Trophoblast cell (in vitro differentiated cells and primary cell): ENCODE measurements around the gene ALKBH4.
"Not testable (repeated sequence)": the region's sequence is repeated elsewhere in the genome, so short reads cannot be mapped to it uniquely, and the experiment has no call there.

Experiments
- DNase-seq, 2 donors: peaks; one replicate each; pipeline ENCODE4 v3.0.0-alpha.2; 2016
- H2AFZ ChIP-seq: 2 replicates; pipeline ENCODE4 v1.6.1; 2013; ENCODE audit warnings: low read length, moderate library complexity, mild to moderate bottlenecking; ENCODE audit not compliant: insufficient read depth, poor library complexity
- H2AK5ac ChIP-seq: 2 replicates; pipeline ENCODE4 v1.6.1; 2013; ENCODE audit warnings: mild to moderate bottlenecking, low read length
- H2BK120ac ChIP-seq: 2 replicates; pipeline ENCODE4 v1.6.1; 2013; ENCODE audit warnings: low read length, mild to moderate bottlenecking, moderate library complexity; ENCODE audit not compliant: insufficient read depth, poor library complexity
- H2BK12ac ChIP-seq: 2 replicates; pipeline ENCODE4 v1.6.1; 2013; ENCODE audit warnings: mild to moderate bottlenecking, low read length, moderate library complexity
- H2BK5ac ChIP-seq: 2 replicates; pipeline ENCODE4 v1.6.1; 2013; ENCODE audit warnings: low read length, low read depth, moderate library complexity, mild to moderate bottlenecking; ENCODE audit not compliant: poor library complexity
- H3K14ac ChIP-seq: 2 replicates; pipeline ENCODE4 v1.6.1; 2013; ENCODE audit warnings: mild to moderate bottlenecking, low read length
- H3K18ac ChIP-seq: 2 replicates; pipeline ENCODE4 v1.6.1; 2013; ENCODE audit warnings: mild to moderate bottlenecking, low read length
- H3K23ac ChIP-seq: 2 replicates; pipeline ENCODE4 v1.6.1; 2013; ENCODE audit warnings: low read length
- H3K27ac ChIP-seq: 2 replicates; pipeline ENCODE4 v1.5.1; 2013; ENCODE audit warnings: low read depth, mild to moderate bottlenecking, inconsistent platforms, low read length, moderate library complexity
- H3K27me3 ChIP-seq: 2 replicates; pipeline ENCODE4 v1.6.1; 2013; ENCODE audit warnings: inconsistent platforms, mild to moderate bottlenecking, low read length, moderate library complexity; ENCODE audit not compliant: insufficient read depth
- H3K36me3 ChIP-seq, 2 experiments: 1 replicate in 1 of 2; 2 replicates in 1 of 2; pipeline ENCODE4 v1.6.1; 2013; ENCODE audit warnings: low read length in 2 of 2, mild to moderate bottlenecking in 2 of 2, moderate library complexity in 1 of 2; ENCODE audit not compliant: insufficient read depth in 2 of 2, control insufficient read depth in 1 of 2
- H3K4ac ChIP-seq: 2 replicates; pipeline ENCODE4 v1.6.1; 2013; ENCODE audit warnings: low read depth, mild to moderate bottlenecking, low read length, moderate library complexity
- H3K4me1 ChIP-seq, 2 experiments: 1 replicate in 1 of 2; 2 replicates in 1 of 2; pipeline ENCODE4 v1.6.1; 2013; ENCODE audit warnings: low read length in 2 of 2, mild to moderate bottlenecking in 2 of 2, moderate library complexity in 1 of 2; ENCODE audit not compliant: insufficient read depth in 2 of 2, control insufficient read depth in 1 of 2
- H3K4me2 ChIP-seq: 2 replicates; pipeline ENCODE4 v1.6.1; 2013; ENCODE audit warnings: inconsistent platforms, mild to moderate bottlenecking, low read length, moderate library complexity
- H3K4me3 ChIP-seq: 2 replicates; pipeline ENCODE4 v1.5.1; 2013; ENCODE audit warnings: mild to moderate bottlenecking, low read depth, low read length, inconsistent platforms
- H3K79me1 ChIP-seq: one replicate; pipeline ENCODE4 v1.6.1; 2013; ENCODE audit warnings: low read length
- H3K79me2 ChIP-seq: 2 replicates; pipeline ENCODE4 v1.6.1; 2013; ENCODE audit warnings: low read length, mild to moderate bottlenecking; ENCODE audit not compliant: control insufficient read depth, insufficient read depth, poor library complexity
- H3K9ac ChIP-seq: 2 replicates; pipeline ENCODE4 v1.6.1; 2013; ENCODE audit warnings: mild to moderate bottlenecking, low read length
- H3K9me3 ChIP-seq: 2 replicates; pipeline ENCODE4 v1.6.1; 2013; ENCODE audit warnings: low read depth, mild to moderate bottlenecking, control low read depth, inconsistent platforms, low read length; ENCODE audit not compliant: insufficient read depth
- H4K12ac ChIP-seq: 2 replicates; pipeline ENCODE4 v1.6.1; 2013; ENCODE audit warnings: low read depth, mild to moderate bottlenecking, low read length, moderate library complexity
- H4K8ac ChIP-seq: 2 replicates; pipeline ENCODE4 v1.6.1; 2013; ENCODE audit warnings: low read depth, mild to moderate bottlenecking, low read length, moderate library complexity
- H4K91ac ChIP-seq: one replicate; pipeline ENCODE4 v1.6.1; 2013; ENCODE audit warnings: low read depth, mild to moderate bottlenecking, low read length, moderate library complexity
- WGBS: extraction: QIAGEN DNeasy Blood & Tissue Kit; methylation state at CpG from one replicate; pipeline ENCODE4 v1.1.7; 2013; ENCODE audit warnings: missing lambda C conversion rate; ENCODE audit not compliant: insufficient read length, insufficient coverage; ENCODE audit errors: extremely low coverage; 5-methylcytosine and 5-hydroxymethylcytosine counted together

ALKBH4 gene

GRCh38 chr7:102497308-102497707 lies 32.6 kb upstream of the ALKBH4 start:
- H3K9ac ChIP-seq, result not testable (repeated sequence)

DNA sequence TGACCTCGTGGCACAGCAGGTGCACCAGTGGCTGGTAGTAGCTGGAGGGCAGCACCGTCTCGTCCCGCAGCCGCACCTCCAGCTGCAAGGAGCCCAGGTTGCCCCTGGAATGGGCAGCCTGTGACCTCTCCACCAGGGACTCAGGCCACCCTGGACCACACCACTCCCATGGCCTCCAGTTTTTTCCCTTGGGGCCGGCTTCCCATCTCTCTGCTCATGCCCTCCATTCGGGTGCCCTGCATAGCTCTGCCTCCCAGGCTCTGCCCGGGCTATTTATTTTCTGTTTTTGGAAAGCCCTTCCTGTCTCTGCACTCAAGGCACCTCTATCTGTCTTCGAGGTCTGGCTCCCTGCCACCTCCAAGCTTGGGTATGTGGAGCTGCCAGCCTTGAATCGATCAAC lies 32.2 kb upstream of the ALKBH4 start:
- not testable (repeated sequence) for H3K4me3 ChIP-seq, H4K12ac ChIP-seq, H2BK120ac ChIP-seq, DNase-seq, H3K4ac ChIP-seq, H3K9me3 ChIP-seq, H3K4me1 ChIP-seq, H3K23ac ChIP-seq, H3K27me3 ChIP-seq, H2BK12ac ChIP-seq, H3K36me3 ChIP-seq, H3K27ac ChIP-seq, H3K79me2 ChIP-seq, H3K9ac ChIP-seq, H3K18ac ChIP-seq, H3K14ac ChIP-seq, H2AFZ ChIP-seq, H4K8ac ChIP-seq, H3K4me2 ChIP-seq, H2BK5ac ChIP-seq, H4K91ac ChIP-seq, H3K79me1 ChIP-seq, H2AK5ac ChIP-seq
- no CpG with 5 or more reads among the region's 10 CpGs for WGBS

More at GRCh38 chr7:102497308-102497707, 32.6 kb upstream of the ALKBH4 start:
- not testable (repeated sequence) for H3K27ac ChIP-seq, H3K36me3 ChIP-seq, H3K18ac ChIP-seq, H3K9me3 ChIP-seq, H2BK120ac ChIP-seq, H3K4me3 ChIP-seq, H3K79me1 ChIP-seq, H2BK5ac ChIP-seq, H4K91ac ChIP-seq, H2BK12ac ChIP-seq, H3K27me3 ChIP-seq, H2AK5ac ChIP-seq, H3K4me1 ChIP-seq, H4K8ac ChIP-seq, H2AFZ ChIP-seq, H3K14ac ChIP-seq, DNase-seq, H4K12ac ChIP-seq, H3K4ac ChIP-seq, H3K23ac ChIP-seq, H3K79me2 ChIP-seq, H3K4me2 ChIP-seq
- WGBS, result no CpG with 5 or more reads among the region's 5 CpGs

DNA sequence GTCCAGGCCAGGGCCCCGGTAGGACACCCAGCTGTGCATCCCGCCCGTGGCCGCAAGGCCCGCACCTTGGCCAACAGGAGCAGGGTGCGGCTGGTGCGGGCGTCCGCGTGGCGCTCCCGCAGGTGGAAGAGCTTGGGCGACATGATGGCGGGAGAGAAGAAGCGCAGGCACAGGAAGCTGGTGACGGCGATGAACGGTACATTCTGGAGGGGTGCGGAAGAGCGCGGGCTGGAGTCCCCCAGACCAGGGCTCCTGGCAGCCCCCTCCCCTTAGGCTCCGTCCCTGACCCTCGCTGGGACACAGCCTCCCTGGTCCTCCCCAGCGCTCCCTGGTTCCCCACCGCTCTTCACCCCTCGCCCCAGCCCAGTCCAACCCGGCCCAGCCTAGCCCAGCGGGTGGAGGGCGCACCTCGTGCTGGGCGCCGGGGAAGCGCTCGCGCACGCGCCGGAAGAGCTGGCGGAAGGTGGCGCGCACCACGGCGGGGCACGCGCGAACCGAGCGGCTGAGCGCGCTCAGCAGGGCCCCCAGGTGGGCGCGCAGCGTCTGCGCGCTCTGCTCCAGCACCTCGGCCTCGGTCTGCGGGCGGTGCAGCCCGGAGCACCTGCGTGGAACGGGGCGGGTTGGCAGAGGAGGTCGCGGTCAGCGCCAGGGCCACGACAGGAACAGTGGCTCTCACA lies 29.9 kb upstream of the ALKBH4 start:
- no CpG with 5 or more reads among the region's 67 CpGs for WGBS
- H3K27me3 ChIP-seq, H3K4me2 ChIP-seq: not testable (repeated sequence)

DNA sequence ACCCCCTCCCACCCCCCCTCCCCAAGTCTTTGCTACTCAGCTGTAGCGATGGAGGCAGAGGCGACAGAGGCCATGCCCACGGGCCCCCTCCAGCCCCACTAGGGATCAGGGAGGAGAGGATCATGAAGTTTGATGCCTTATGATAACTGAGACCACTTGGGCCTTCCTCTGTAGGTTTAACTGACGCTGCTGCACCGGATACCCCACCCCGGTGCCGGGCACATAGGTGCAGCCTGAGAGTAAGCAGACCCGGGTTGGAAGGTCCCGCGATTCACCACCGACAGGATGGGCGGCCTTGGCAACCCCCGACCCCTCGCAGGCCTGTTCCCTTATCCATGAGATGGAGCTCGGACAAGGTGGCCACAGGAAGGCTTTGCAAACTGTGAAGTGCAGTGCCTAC lies 29.4 kb upstream of the ALKBH4 start:
- not testable (repeated sequence) for H4K8ac ChIP-seq, DNase-seq, H3K9me3 ChIP-seq, H2AK5ac ChIP-seq, H2BK120ac ChIP-seq, H3K23ac ChIP-seq, H3K27me3 ChIP-seq, H3K9ac ChIP-seq, H2BK5ac ChIP-seq, H3K79me2 ChIP-seq, H3K27ac ChIP-seq, H3K4ac ChIP-seq, H3K4me1 ChIP-seq, H2BK12ac ChIP-seq, H3K14ac ChIP-seq, H3K4me2 ChIP-seq, H4K91ac ChIP-seq, H4K12ac ChIP-seq, H3K36me3 ChIP-seq, H2AFZ ChIP-seq, H3K4me3 ChIP-seq, H3K79me1 ChIP-seq, H3K18ac ChIP-seq
- no CpG with 5 or more reads among the region's 15 CpGs for WGBS

More for the DNA sequence above, 29.9 kb upstream of the ALKBH4 start:
- not testable (repeated sequence) for H3K27ac ChIP-seq, H2BK12ac ChIP-seq, H3K4me3 ChIP-seq, H3K36me3 ChIP-seq, H3K23ac ChIP-seq, H4K8ac ChIP-seq, H3K9me3 ChIP-seq, H2AFZ ChIP-seq, H2BK120ac ChIP-seq, H3K9ac ChIP-seq, H3K18ac ChIP-seq, H4K12ac ChIP-seq, H3K4ac ChIP-seq, H2AK5ac ChIP-seq, H3K14ac ChIP-seq, H3K79me2 ChIP-seq, H3K79me1 ChIP-seq, H3K4me1 ChIP-seq, H2BK5ac ChIP-seq, DNase-seq, H4K91ac ChIP-seq
